HepG2 (cell line): ENCODE data around the gene ZNF316. TPM values are rescaled to one million over a fixed set of nuclear protein-coding genes. Genes with fewer than 3 reads are reported as not detected.

Experiments
- FOXO4 ChIP-seq: sonication (generic); formaldehyde crosslinking; conservative IDR thresholded peaks from 2 replicates; pipeline ENCODE4 v1.8.1; 2023; ENCODE audit warnings: missing genetic modification reagents
- FOXP1 ChIP-seq, 2 experiments: fragments of 450-650 bp in 1 of 2; IDR thresholded peaks; 2 replicates each; pipeline ENCODE4 v1.6.1; 2017 to 2018; ENCODE audit warnings: antibody characterized with exemption in 1 of 2
- GATAD1 ChIP-seq: IDR thresholded peaks from 2 replicates; pipeline ENCODE4 v1.6.1; 2016; ENCODE audit warnings: missing genetic modification reagents, missing compliant biosample characterization
- HMG20B ChIP-seq: conservative IDR thresholded peaks from 2 replicates; pipeline ENCODE4 v1.6.1; 2016; ENCODE audit warnings: missing genetic modification reagents, missing compliant biosample characterization
- MYC ChIP-seq: sonication (generic); formaldehyde crosslinking; IDR thresholded peaks from 2 replicates; pipeline ENCODE4 v1.9.0; 2021; ENCODE audit warnings: missing genetic modification reagents, borderline replicate concordance
- PHB2 ChIP-seq: fragments of 450-650 bp; IDR thresholded peaks from 2 replicates; pipeline ENCODE4 v1.6.1; 2018; ENCODE audit not compliant: partially characterized antibody
- PTBP1 ChIP-seq: fragments of 200-400 bp; formaldehyde crosslinking; IDR thresholded peaks from 2 replicates; pipeline ENCODE4 v1.6.1; 2018; ENCODE audit warnings: low read length, low read depth; ENCODE audit not compliant: poor library complexity, severe bottlenecking
- RAD21 ChIP-seq: fragments of 450-650 bp; formaldehyde crosslinking; IDR thresholded peaks from 2 replicates; pipeline ENCODE4 v1.5.0; 2020; ENCODE audit warnings: mild to moderate bottlenecking
- RBFOX2 ChIP-seq: fragments of 200-400 bp; formaldehyde crosslinking; IDR thresholded peaks from 2 replicates; pipeline ENCODE4 v1.6.1; 2017; ENCODE audit warnings: low read depth, mild to moderate bottlenecking, low read length
- SALL1 ChIP-seq: sonication (generic); formaldehyde crosslinking; IDR thresholded peaks from 2 replicates; pipeline ENCODE4 v1.8.0; 2022; ENCODE audit warnings: mild to moderate bottlenecking, missing genetic modification reagents
- SNAPC4 ChIP-seq: sonication (generic); formaldehyde crosslinking; IDR thresholded peaks from 2 replicates; pipeline ENCODE4 v1.4.0; 2020; ENCODE audit warnings: mild to moderate bottlenecking, missing genetic modification reagents
- SP5 ChIP-seq: IDR thresholded peaks from 2 replicates; pipeline ENCODE4 v1.6.1; 2016; ENCODE audit warnings: low read depth, borderline replicate concordance
- TAF1 ChIP-seq: sonication (generic); formaldehyde crosslinking; IDR thresholded peaks from 2 replicates; pipeline ENCODE4 v1.4.0; 2020; ENCODE audit warnings: missing genetic modification reagents
- TARDBP ChIP-seq: sonication (generic); formaldehyde crosslinking; IDR thresholded peaks from 2 replicates; pipeline ENCODE4 v1.8.0; 2022; ENCODE audit warnings: mild to moderate bottlenecking, missing genetic modification reagents
- TMF1 ChIP-seq: sonication (generic); formaldehyde crosslinking; IDR thresholded peaks from 2 replicates; pipeline ENCODE4 v1.8.1; 2022; ENCODE audit warnings: low read depth, missing genetic modification reagents
- ZFP36L2 ChIP-seq: sonication (generic); formaldehyde crosslinking; IDR thresholded peaks from 2 replicates; pipeline ENCODE4 v1.4.0; 2020; ENCODE audit warnings: missing genetic modification reagents
- ZMAT5 ChIP-seq: sonication (generic); formaldehyde crosslinking; IDR thresholded peaks from 2 replicates; pipeline ENCODE4 v1.5.0; 2020; ENCODE audit warnings: mild to moderate bottlenecking, low read depth, missing genetic modification reagents, borderline replicate concordance
- ZNF253 ChIP-seq: sonication (generic); formaldehyde crosslinking; IDR thresholded peaks from 2 replicates; pipeline ENCODE4 v1.8.0; 2022; ENCODE audit warnings: mild to moderate bottlenecking, missing genetic modification reagents, borderline replicate concordance
- ZNF30 ChIP-seq: sonication (generic); formaldehyde crosslinking; IDR thresholded peaks from 2 replicates; pipeline ENCODE4 v1.5.0; 2020; ENCODE audit warnings: mild to moderate bottlenecking, missing genetic modification reagents
- ZNF34 ChIP-seq: sonication (generic); formaldehyde crosslinking; IDR thresholded peaks from 2 replicates; pipeline ENCODE4 v1.4.0; 2020; ENCODE audit warnings: mild to moderate bottlenecking, missing genetic modification reagents, borderline replicate concordance
- ZNF510 ChIP-seq: sonication (generic); formaldehyde crosslinking; IDR thresholded peaks from 2 replicates; pipeline ENCODE4 v1.4.0; 2020; ENCODE audit warnings: low read depth, mild to moderate bottlenecking, missing genetic modification reagents
- ZNF768 ChIP-seq: sonication (generic); formaldehyde crosslinking; IDR thresholded peaks from 2 replicates; pipeline ENCODE4 v1.4.0; 2020; ENCODE audit warnings: missing genetic modification reagents
- polyA plus RNA-seq, 8 experiments: library from polyadenylated mRNA; depleted of rRNA in 3 of 8; stranded (reverse) in 7 of 8; unstranded in 1 of 8; fragments of >200 nt; fragmentation: Illumina TruSeq in 4 of 8; extraction: Trizol in 4 of 8; gene quantifications; 2 replicates each; pipeline versions ENCODE4 v1.2.1 to v1.2.3, GENCODE V29; 2011 to 2016; ENCODE audit warnings: low read depth in 4 of 8, missing spikeins in 1 of 8, mixed read lengths in 1 of 8; ENCODE audit not compliant: insufficient read depth in 1 of 8
- total RNA-seq, 5 experiments: library from RNA; depleted of rRNA; stranded (reverse); fragments of >200 nt; fragmentation: Illumina TruSeq; extraction: Trizol; gene quantifications; 2 replicates each; pipeline ENCODE4 v1.2.3, GENCODE V29; 2016; ENCODE audit warnings: low read depth in 1 of 5

The ZNF316 gene
- total and polyA plus RNA-seq, 2 of the 13 experiments (the other 11 are each of a cell fraction or from before 2014, with no cell fraction given) = 4.3 to 9.9 TPM

- TF ChIP-seq PTBP1 (no peak), FOXO4 (CRISPR knock-in tag) (no peak), SP5 (CRISPR knock-in tag) (0 out of 2 replicates have a peak, but pooled peaks have one; percentile 37), HMG20B (CRISPR knock-in tag) (no peak), ZNF34 (no peak), RBFOX2 (peak; percentile 90), ZNF768 (0 out of 2 replicates have a peak, but pooled peaks have one; percentile 47), TARDBP (CRISPR knock-in tag) (peak; percentile 51; the same call in 1 of the 2 replicates), MYC (peak; percentile 41), TMF1 (CRISPR knock-in tag) (peak; percentile 89), ZNF253 (CRISPR knock-in tag) (no peak), PHB2 (no peak), ZNF30 (CRISPR knock-in tag) (no peak), GATAD1 (CRISPR knock-in tag) (peak; percentile 74), RAD21 (CRISPR knock-in tag) (peak; percentile 92), TAF1 (CRISPR knock-in tag) (peak; percentile 37; the same call in 1 of the 2 replicates), SNAPC4 (CRISPR knock-in tag) (no peak), FOXP1 (IDR thresholded peaks at IDR 0.05) (no peak), FOXP1 (CRISPR knock-in tag; IDR thresholded peaks at IDR 0.05) (no peak), ZNF510 (CRISPR knock-in tag) (no peak), SALL1 (CRISPR knock-in tag) (peak; percentile 61; the same call in 1 of the 2 replicates), ZFP36L2 (CRISPR knock-in tag) (no peak), ZMAT5 (CRISPR knock-in tag) (no peak)
Measured at GRCh38 chr7:6589829-6590644, 47.1 kb upstream of the ZNF316 start, which contains the start of gene INTS15 (continued).
